Kidney (tissue), 14 donors: ENCODE results near the gene KIF25. TPM values are rescaled to one million over a fixed set of nuclear protein-coding genes. Genes with fewer than 3 reads are reported as not detected.

Experiments used
- DNase-seq, 5 donors: peaks; one replicate each; pipeline ENCODE4 v3.0.0-alpha.2; 2013 to 2020
- FAIRE-seq: peaks from 2 replicates; lab custom pipeline; 2012; peaks lifted over from hg19 to GRCh38; lab: Jason Lieb, UNC
- H3K27ac ChIP-seq, 2 donors: one replicate each; pipeline ENCODE4 v1.7.0; 2013; ENCODE audit warnings: low read depth in 2 of 2, low read length in 2 of 2, inconsistent platforms in 1 of 2
- H3K27me3 ChIP-seq: one replicate; pipeline ENCODE4 v1.7.1; 2013; ENCODE audit warnings: low read length, inconsistent platforms; ENCODE audit not compliant: control insufficient read depth, insufficient read depth
- H3K36me3 ChIP-seq, 3 donors: one replicate each; pipeline versions ENCODE4 v1.7.0 to v1.7.1; 2013; ENCODE audit warnings: low read length in 3 of 3, control low read depth in 1 of 3, inconsistent platforms in 1 of 3; ENCODE audit not compliant: insufficient read depth in 3 of 3, control insufficient read depth in 2 of 3
- H3K4me1 ChIP-seq, 3 donors: one replicate each; pipeline versions ENCODE4 v1.7.0 to v1.7.1; 2013; ENCODE audit warnings: low read length in 3 of 3, inconsistent platforms in 1 of 3, low read depth in 1 of 3; ENCODE audit not compliant: control insufficient read depth in 2 of 3, insufficient read depth in 2 of 3
- H3K4me3 ChIP-seq, 3 donors: one replicate each; pipeline versions ENCODE4 v1.7.0 to v1.8.1; 2013; ENCODE audit warnings: low read length in 3 of 3, control low read depth in 1 of 3, inconsistent platforms in 1 of 3
- H3K9ac ChIP-seq, 3 donors: one replicate each; pipeline versions ENCODE4 v1.7.0 to v1.7.1; 2013; ENCODE audit warnings: low read length in 3 of 3, control low read depth in 1 of 3, inconsistent platforms in 1 of 3
- H3K9me3 ChIP-seq, 3 donors: one replicate each; pipeline versions ENCODE4 v1.7.0 to v1.7.1; 2013; ENCODE audit warnings: low read length in 3 of 3, control low read depth in 1 of 3, inconsistent platforms in 1 of 3; ENCODE audit not compliant: control insufficient read depth in 2 of 3, insufficient read depth in 1 of 3
- CTCF ChIP-seq: IDR thresholded peaks from 3 replicates; pipeline ENCODE4 v1.5.1; 2012; ENCODE audit warnings: mild to moderate bottlenecking, moderate library complexity, borderline replicate concordance; ENCODE audit not compliant: insufficient read depth; ENCODE audit errors: extremely low read depth
- intact Hi-C: fragments of 100-400 bp; cut with DNase I; formaldehyde crosslinking; loops from one replicate; pipeline ENCODE4 v1.11.1; 2022
- polyA plus RNA-seq: library from polyadenylated mRNA; stranded (reverse); fragments of 350-450 nt; fragmentation: Illumina TruSeq; extraction: RNeasy Lipid Tissue Mini Kit (QIAGEN cat#74804); gene quantifications from one replicate; pipeline ENCODE4 v1.2.3, GENCODE V29; 2014; ENCODE audit warnings: low read depth, low replicate concordance; ENCODE audit not compliant: insufficient read depth
- total RNA-seq: library from RNA; stranded (reverse); fragmentation: NEBNext Ultra II Directional; extraction: Animal tissue kit (Norgen Biotek cat#: 25700); gene quantifications from one replicate; pipeline ENCODE4 v1.2.1, GENCODE V29; 2021
- donor health status: control.
- donor health status: control.
- donor health status: control.
- donor health status: control.
- donor health status: control.
- donor health status: DM: yes; HTN: yes; CAD: no.
- donor health status: Normal renal cell carcinoma (clear cell type).

KIF25 gene
- total and polyA plus RNA-seq, 2 donors from 2014 or later: not detected

- H3K9ac ChIP-seq: no peak overlapping the region
- intact Hi-C loops: no loop called here
- H3K27ac ChIP-seq: no peak overlapping the region
- H3K9me3 ChIP-seq: peaks cover 0 to under 1% (median 0%) of the 10 kb centered on the region in 3 donors
- no peak overlapping the region for H3K4me3 ChIP-seq
- TF ChIP-seq CTCF: no peak
- H3K4me1 ChIP-seq: no peaks in the 10 kb centered on the region
- no peaks in the 10 kb centered on the region for H3K27me3 ChIP-seq
- no peak for FAIRE-seq
- no peak for DNase-seq
- H3K36me3 ChIP-seq: no peaks in the 10 kb centered on the region
Observed at GRCh38 chr6:168046696-168047095, 49.2 kb downstream of the KIF25 start.

GRCh38 chr6:168047841-168048723 is 50.6 kb downstream of the KIF25 start:
- no peak overlapping the region for H3K4me3 ChIP-seq
- no peaks in the 10 kb centered on the region for H3K4me1 ChIP-seq
- DNase-seq (peak in 1 of 5 donors; percentile 64), FAIRE-seq (no peak)
- intact Hi-C loops: no loop called here
- no peaks in the 10 kb centered on the region for H3K27me3 ChIP-seq
- H3K36me3 ChIP-seq: no peaks in the 10 kb centered on the region
- H3K9me3 ChIP-seq: no peaks in the 10 kb centered on the region
- TF ChIP-seq CTCF: no peak
- H3K27ac ChIP-seq: no peak overlapping the region
- H3K9ac ChIP-seq: no peak overlapping the region

- DNase-seq (no peak), FAIRE-seq (no peak)
- TF ChIP-seq CTCF: no peak
- H3K36me3 ChIP-seq: no peaks in the 10 kb centered on the region
- no peaks in the 10 kb centered on the region for H3K4me1 ChIP-seq
- H3K4me3 ChIP-seq: no peak overlapping the region
- H3K9ac ChIP-seq: no peak overlapping the region
- no peak overlapping the region for H3K27ac ChIP-seq
- intact Hi-C loops: no loop called here
- H3K9me3 ChIP-seq: no peaks in the 10 kb centered on the region
- no peaks in the 10 kb centered on the region for H3K27me3 ChIP-seq
Observed at GRCh38 chr6:168048724-168049025, 51.2 kb downstream of the KIF25 start.
